ENCODE measurements around the gene HOXA6.

Gene HOXA6

GRCh38 chr7:27140126-27140857, 7.3 kb downstream of the HOXA6 start:
- Histone ChIP-seq H2AFZ (ENCODE audit: low read depth, low read length) (no peak overlapping the region), H3K27me3 (ENCODE audit: insufficient read depth, low read length, poor library complexity) (peaks cover 5% of the 10 kb centered on the region), H3K27ac (ENCODE audit: low read length) (no peak overlapping the region), H3K36me3 (ENCODE audit: insufficient read depth, low read length) (peaks cover 3% of the 10 kb centered on the region), H3K9me3 (ENCODE audit: insufficient read depth, low read length, severe bottlenecking) (no peaks in the 10 kb centered on the region), H3K4me1 (ENCODE audit: insufficient read depth, low read length) (no peaks in the 10 kb centered on the region), H4K20me1 (ENCODE audit: insufficient read depth, low read length) (no peaks in the 10 kb centered on the region), H3K9ac (ENCODE audit: low read depth, low read length) (no peak overlapping the region), H3K79me2 (ENCODE audit: insufficient read depth, low read length) (no peaks in the 10 kb centered on the region), H3K4me3 (ENCODE audit: low read depth in 1 of 2, low read length in 2 of 2) (no peak overlapping the region), H3K4me2 (ENCODE audit: insufficient read depth, low read length) (no peak overlapping the region)
- ATAC-seq (ENCODE audit: insufficient read depth, low read depth), result no peak
- no peak for DNase-seq
- TF ChIP-seq CTCF (IDR thresholded peaks at IDR 0.05; ENCODE audit: borderline replicate concordance, extremely low read depth, low read length, poor library complexity, severe bottlenecking) (no peak), EZH2 (IDR thresholded peaks at IDR 0.05; ENCODE audit: borderline replicate concordance, low read depth, low read length, severe bottlenecking) (no peak)

GRCh38 chr7:27139334-27140125, 8.0 kb downstream of the HOXA6 start:
- H3K4me3 ChIP-seq (ENCODE audit: low read depth in 1 of 2, low read length in 2 of 2), result no peak overlapping the region
- TF ChIP-seq EZH2 (IDR thresholded peaks at IDR 0.05; ENCODE audit: borderline replicate concordance, low read depth, low read length, severe bottlenecking) (no peak), CTCF (IDR thresholded peaks at IDR 0.05; ENCODE audit: borderline replicate concordance, extremely low read depth, low read length, poor library complexity, severe bottlenecking) (no peak)
- no peaks in the 10 kb centered on the region for H3K9me3 ChIP-seq (ENCODE audit: insufficient read depth, low read length, severe bottlenecking)
- no peak overlapping the region for H3K4me2 ChIP-seq (ENCODE audit: insufficient read depth, low read length)
- H2AFZ ChIP-seq (ENCODE audit: low read depth, low read length), result no peak overlapping the region
- no peaks in the 10 kb centered on the region for H4K20me1 ChIP-seq (ENCODE audit: insufficient read depth, low read length)
- H3K27ac ChIP-seq (ENCODE audit: low read length), result no peak overlapping the region
- peaks cover 5% of the 10 kb centered on the region for H3K27me3 ChIP-seq (ENCODE audit: insufficient read depth, low read length, poor library complexity)
- no peaks in the 10 kb centered on the region for H3K4me1 ChIP-seq (ENCODE audit: insufficient read depth, low read length)
- no peaks in the 10 kb centered on the region for H3K79me2 ChIP-seq (ENCODE audit: insufficient read depth, low read length)
- no peak overlapping the region for H3K9ac ChIP-seq (ENCODE audit: low read depth, low read length)
- DNase-seq (no peak), ATAC-seq (ENCODE audit: insufficient read depth, low read depth) (no peak; the same call in 2 of the 3 replicates)
- peaks cover 3% of the 10 kb centered on the region for H3K36me3 ChIP-seq (ENCODE audit: insufficient read depth, low read length)

- Histone ChIP-seq H3K36me3 (ENCODE audit: insufficient read depth, low read length) (peaks cover 3% of the 10 kb centered on the region; the same call in 1 of the 2 replicates), H3K27ac (ENCODE audit: low read length) (no peak overlapping the region), H2AFZ (ENCODE audit: low read depth, low read length) (no peak overlapping the region), H3K79me2 (ENCODE audit: insufficient read depth, low read length) (no peaks in the 10 kb centered on the region), H3K4me1 (ENCODE audit: insufficient read depth, low read length) (no peaks in the 10 kb centered on the region), H3K9ac (ENCODE audit: low read depth, low read length) (no peak overlapping the region), H3K4me3 (ENCODE audit: low read depth in 1 of 2, low read length in 2 of 2) (no peak overlapping the region), H3K9me3 (ENCODE audit: insufficient read depth, low read length, severe bottlenecking) (no peaks in the 10 kb centered on the region), H3K27me3 (ENCODE audit: insufficient read depth, low read length, poor library complexity) (peaks cover 5% of the 10 kb centered on the region), H3K4me2 (ENCODE audit: insufficient read depth, low read length) (no peak overlapping the region), H4K20me1 (ENCODE audit: insufficient read depth, low read length) (no peaks in the 10 kb centered on the region)
- DNase-seq, result no peak
- no peak for ATAC-seq (ENCODE audit: insufficient read depth, low read depth)
- TF ChIP-seq CTCF (IDR thresholded peaks at IDR 0.05; ENCODE audit: borderline replicate concordance, extremely low read depth, low read length, poor library complexity, severe bottlenecking), result no peak
- TF ChIP-seq EZH2 (IDR thresholded peaks at IDR 0.05; ENCODE audit: borderline replicate concordance, low read depth, low read length, severe bottlenecking), result no peak
Observed at GRCh38 chr7:27138985-27139333, 8.6 kb downstream of the HOXA6 start.

Measured in DND-41 (cell line).